Type B pancreatic cell (in vitro differentiated cells): Measurements from ENCODE around the gene ADNP. TPM values are rescaled to one million over a fixed set of nuclear protein-coding genes. Genes with fewer than 3 reads are reported as not detected.

Experiments
- DNase-seq: peaks from one replicate; pipeline ENCODE4 v3.0.0; 2021; ENCODE audit warnings: mixed read lengths; ENCODE audit not compliant: unreplicated experiment; ENCODE audit errors: extremely low spot score
- H3K27ac Mint-ChIP-seq: 2 replicates; pipeline ENCODE4 v1.8.0; 2021; ENCODE audit warnings: mild to moderate bottlenecking, mixed read lengths
- H3K27me3 Mint-ChIP-seq: 2 replicates; pipeline ENCODE4 v1.8.0; 2021; ENCODE audit warnings: mixed read lengths
- H3K36me3 Mint-ChIP-seq: 2 replicates; pipeline ENCODE4 v1.8.0; 2021; ENCODE audit warnings: mixed read lengths
- H3K4me1 Mint-ChIP-seq: one replicate; pipeline ENCODE4 v1.8.0; 2021; ENCODE audit warnings: mixed read lengths; ENCODE audit not compliant: unreplicated experiment
- H3K4me3 Mint-ChIP-seq: 2 replicates; pipeline ENCODE4 v1.8.0; 2021; ENCODE audit warnings: mild to moderate bottlenecking, mixed read lengths
- H3K9me3 Mint-ChIP-seq: 2 replicates; pipeline ENCODE4 v1.8.0; 2021; ENCODE audit warnings: mixed read lengths
- total RNA-seq: library from RNA; stranded (reverse); gene quantifications from 2 replicates; pipeline ENCODE4 v1.2.1, GENCODE V29; 2021; ENCODE audit warnings: low replicate concordance
- TF ChIP-seq, protein P1 (sequence below): fragments of 200-600 bp; sonication (generic); conservative IDR thresholded peaks from 2 replicates; pipeline ENCODE4 v1.5.0; 2021; ENCODE audit warnings: antibody characterized with exemption, mild to moderate bottlenecking

ADNP gene
- total RNA-seq, 1 donor from 2014 or later, result 103 TPM

DNA sequence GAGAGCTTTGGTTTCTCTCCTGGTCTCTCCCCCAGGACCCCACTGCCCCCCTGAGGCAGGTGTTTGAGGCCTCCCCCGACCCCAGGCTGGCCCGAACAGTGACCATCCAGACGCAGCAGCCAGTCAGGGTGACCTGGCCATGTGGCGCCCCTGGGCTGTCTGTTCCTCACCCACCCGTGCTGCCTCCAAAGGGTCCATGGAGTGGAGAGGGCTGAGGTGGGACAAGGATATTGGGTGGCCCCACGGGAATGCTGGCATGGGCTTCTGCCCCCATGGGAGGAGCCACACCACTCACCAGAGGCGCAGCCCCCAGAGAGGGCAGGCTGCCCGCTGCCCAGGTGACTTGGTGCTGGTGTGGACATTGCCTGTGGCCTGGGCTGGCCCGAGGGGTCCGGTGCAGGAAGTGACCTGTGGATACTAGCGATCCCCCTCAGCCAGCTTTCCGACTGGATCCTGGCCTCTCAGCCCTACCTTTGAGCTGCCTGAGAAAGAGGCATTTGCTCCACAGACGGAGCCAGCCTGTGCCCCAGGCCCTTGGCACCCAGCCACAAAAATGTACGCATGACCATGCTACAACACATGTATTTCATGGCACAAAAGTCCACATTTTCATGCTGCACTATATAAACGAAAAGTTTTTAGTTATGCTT lies 85.5 kb downstream of the ADNP start:
- no peaks in the 10 kb centered on the region for H3K27me3 Mint-ChIP-seq
- H3K9me3 Mint-ChIP-seq, result no peaks in the 10 kb centered on the region
- TF ChIP-seq, protein P1, sequence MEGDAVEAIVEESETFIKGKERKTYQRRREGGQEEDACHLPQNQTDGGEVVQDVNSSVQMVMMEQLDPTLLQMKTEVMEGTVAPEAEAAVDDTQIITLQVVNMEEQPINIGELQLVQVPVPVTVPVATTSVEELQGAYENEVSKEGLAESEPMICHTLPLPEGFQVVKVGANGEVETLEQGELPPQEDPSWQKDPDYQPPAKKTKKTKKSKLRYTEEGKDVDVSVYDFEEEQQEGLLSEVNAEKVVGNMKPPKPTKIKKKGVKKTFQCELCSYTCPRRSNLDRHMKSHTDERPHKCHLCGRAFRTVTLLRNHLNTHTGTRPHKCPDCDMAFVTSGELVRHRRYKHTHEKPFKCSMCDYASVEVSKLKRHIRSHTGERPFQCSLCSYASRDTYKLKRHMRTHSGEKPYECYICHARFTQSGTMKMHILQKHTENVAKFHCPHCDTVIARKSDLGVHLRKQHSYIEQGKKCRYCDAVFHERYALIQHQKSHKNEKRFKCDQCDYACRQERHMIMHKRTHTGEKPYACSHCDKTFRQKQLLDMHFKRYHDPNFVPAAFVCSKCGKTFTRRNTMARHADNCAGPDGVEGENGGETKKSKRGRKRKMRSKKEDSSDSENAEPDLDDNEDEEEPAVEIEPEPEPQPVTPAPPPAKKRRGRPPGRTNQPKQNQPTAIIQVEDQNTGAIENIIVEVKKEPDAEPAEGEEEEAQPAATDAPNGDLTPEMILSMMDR, result no peak
- H3K4me3 Mint-ChIP-seq, result no peak overlapping the region
- peaks cover 20% of the 10 kb centered on the region for H3K4me1 Mint-ChIP-seq
- DNase-seq, result no peak
- H3K27ac Mint-ChIP-seq, result no peak overlapping the region
- no peaks in the 10 kb centered on the region for H3K36me3 Mint-ChIP-seq

DNA sequence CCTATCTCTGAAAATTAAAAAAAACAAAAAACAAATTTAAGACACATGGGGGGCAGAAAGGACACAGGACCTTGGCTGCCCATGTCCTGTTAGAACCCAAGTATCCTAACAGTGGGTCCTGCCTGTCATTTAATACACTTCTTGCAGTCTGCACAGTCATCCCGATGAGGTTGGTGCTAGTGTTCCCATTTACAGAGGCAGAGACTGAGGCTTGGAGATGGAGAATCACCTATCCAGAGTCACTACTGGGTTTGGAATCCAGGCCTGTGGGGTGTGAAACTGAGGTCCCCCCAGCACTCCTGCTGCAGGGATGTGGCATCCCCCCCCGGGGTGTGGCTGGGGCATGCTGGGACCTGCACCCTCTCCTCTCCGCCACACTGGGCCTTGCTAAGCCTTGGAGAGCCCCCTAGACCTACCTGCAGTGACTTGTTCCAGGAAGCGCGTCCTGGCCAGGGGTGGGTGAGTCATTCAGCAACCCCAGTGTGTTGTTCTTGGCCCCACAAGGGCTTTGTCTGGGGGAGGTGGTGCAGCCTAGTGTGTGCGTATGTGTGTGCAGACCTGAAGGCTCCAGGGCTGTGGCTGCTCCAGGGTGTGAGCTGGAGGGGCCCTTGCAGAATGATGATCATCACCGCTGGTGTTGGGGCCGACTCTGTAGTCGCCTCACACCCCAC lies 86.7 kb downstream of the ADNP start:
- Mint-ChIP-seq H3K27ac (no peak overlapping the region), H3K36me3 (no peaks in the 10 kb centered on the region), H3K4me3 (no peak overlapping the region), H3K4me1 (peaks cover 22% of the 10 kb centered on the region), H3K9me3 (no peaks in the 10 kb centered on the region), H3K27me3 (no peaks in the 10 kb centered on the region)
- TF ChIP-seq, protein P1, result no peak
- DNase-seq, result no peak

DNA sequence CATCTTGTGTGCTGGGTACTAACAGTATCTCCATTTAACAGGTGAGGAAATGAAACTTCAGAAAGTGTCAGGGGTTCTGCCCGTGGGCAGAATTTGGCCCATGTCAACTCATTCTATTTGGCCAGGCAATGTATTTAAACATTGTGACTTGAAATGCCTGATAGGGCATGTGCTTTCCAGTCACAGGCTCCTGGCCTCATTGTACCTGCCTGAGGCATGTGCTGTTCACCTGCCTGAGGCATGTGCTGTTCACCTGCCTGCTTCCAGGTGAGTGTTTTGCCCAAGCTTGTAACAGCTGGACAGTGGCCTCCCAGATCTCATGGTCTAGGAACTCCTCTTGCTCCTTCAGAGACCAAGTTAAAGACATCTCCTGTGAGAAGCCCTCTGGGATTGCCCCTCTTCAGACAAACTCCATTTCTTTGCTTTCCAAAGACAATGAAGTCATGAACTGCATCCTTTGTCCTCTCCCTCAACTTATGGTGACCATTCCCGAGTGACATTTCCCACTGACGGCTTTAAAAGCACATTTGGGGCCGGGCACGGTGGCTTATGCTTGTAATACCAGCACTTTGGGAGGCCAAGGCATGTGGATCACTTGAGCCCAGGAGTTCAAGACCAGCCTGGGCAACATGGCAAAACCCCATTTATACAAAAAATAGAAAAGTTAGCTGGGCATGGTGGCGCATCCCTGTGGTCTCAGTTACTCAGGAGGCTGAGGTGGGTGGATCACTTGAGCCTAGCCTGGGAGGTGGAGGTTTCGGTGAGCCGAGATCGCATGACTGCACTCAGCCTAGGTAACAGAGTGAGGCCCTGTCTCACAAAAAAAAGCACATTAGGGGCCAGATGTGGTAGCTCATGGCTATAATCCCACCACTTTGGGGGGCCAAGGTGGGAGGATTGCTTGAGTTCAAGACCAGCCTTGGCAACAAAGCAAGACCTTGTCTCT lies 87.6 kb downstream of the ADNP start:
- no peak overlapping the region for H3K4me3 Mint-ChIP-seq
- TF ChIP-seq, protein P1, result no peak
- H3K27me3 Mint-ChIP-seq, result no peaks in the 10 kb centered on the region
- no peaks in the 10 kb centered on the region for H3K36me3 Mint-ChIP-seq
- H3K9me3 Mint-ChIP-seq, result no peaks in the 10 kb centered on the region
- no peak overlapping the region for H3K27ac Mint-ChIP-seq
- DNase-seq, result no peak
- peaks cover 19% of the 10 kb centered on the region for H3K4me1 Mint-ChIP-seq

DNA sequence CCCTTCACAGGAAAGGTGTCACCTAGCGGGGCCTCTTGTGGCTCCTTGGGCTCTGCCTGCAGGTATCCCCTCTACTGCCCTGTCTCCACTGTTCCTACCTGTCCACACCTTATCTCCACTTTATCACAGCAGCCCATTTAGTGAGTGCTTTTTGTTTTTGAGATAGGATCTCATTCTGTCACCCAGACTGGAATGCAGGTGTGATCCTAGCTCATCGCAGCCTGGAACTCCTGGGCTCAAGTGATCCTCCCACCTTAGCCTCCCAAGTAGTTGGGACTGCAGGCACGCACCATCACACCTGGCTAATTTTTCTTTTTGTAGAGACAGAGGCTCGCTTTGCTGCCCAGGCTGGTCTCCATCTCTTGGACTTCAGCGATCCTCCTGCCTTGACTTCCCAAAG lies 88.4 kb downstream of the ADNP start:
- H3K27ac Mint-ChIP-seq, result no peak overlapping the region
- H3K9me3 Mint-ChIP-seq, result no peaks in the 10 kb centered on the region
- H3K27me3 Mint-ChIP-seq, result no peaks in the 10 kb centered on the region
- no peak overlapping the region for H3K4me3 Mint-ChIP-seq
- TF ChIP-seq, protein P1, result no peak
- H3K4me1 Mint-ChIP-seq, result peaks cover 16% of the 10 kb centered on the region
- DNase-seq, result no peak
- no peaks in the 10 kb centered on the region for H3K36me3 Mint-ChIP-seq

Other genes starting within 250 kb of the ADNP start
- 1.9 and 5.1 TPM in 2 replicates for gene RIPOR3, start 239.9 kb downstream of the ADNP start, total RNA-seq
- gene PARD6B, start 199.9 kb downstream of the ADNP start, total RNA-seq, result 27.7 and 50.0 TPM in 2 replicates
- gene BCAS4, start 136.4 kb downstream of the ADNP start, total RNA-seq, result 6.3 and 9.3 TPM in 2 replicates
- gene DPM1, start 27.1 kb upstream of the ADNP start, total RNA-seq, result 36.2 and 40.8 TPM in 2 replicates
- 7.4 and 8.2 TPM in 2 replicates for gene MOCS3, start 27.4 kb upstream of the ADNP start, total RNA-seq
- gene KCNG1, start 91.7 kb upstream of the ADNP start, total RNA-seq, result 78.8 and 238 TPM in 2 replicates